GM12873 (cell line): ENCODE data around the gene HP.

ENCODE experiments used
- CTCF ChIP-seq: IDR thresholded peaks from 2 replicates; pipeline ENCODE4 v1.5.1; 2012; ENCODE audit warnings: low read depth, mild to moderate bottlenecking, moderate library complexity, low read length, control low read depth; ENCODE audit not compliant: insufficient read depth; ENCODE audit errors: missing control alignments

Gene HP

DNA sequence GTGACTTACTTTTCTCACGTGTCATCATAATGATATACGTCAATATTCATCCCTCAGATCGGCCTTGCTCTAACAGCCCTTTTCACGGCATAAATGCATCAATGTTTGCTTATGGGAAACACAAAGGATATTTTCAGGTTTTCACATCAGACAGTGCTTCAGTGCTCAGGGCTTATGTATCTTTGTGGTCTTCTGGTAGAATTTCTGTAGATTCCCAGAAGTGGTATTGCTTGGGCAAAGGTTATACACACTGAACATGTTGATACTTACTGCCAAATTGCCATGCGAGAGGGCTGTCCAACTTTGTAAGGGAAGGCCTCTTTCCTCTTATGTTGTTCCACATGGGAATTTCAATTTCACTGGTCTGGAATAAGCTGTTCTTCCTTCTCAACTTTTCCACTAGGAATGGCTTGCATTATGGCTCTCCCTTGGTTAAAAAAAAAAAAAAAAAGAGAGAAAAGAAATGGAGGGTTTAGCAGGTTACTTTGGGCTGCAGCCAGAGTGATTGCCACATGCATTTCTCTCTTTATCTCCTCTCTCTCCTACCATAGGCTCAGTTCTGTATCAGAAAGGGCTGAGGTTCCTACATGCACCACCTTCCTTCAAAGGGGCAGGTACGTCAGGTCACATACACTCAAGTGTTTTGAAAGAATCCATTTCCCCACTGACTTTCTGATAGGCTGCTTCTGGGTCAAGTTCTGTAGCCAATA, 26.5 kb upstream of the HP start:
- TF ChIP-seq CTCF = no peak

DNA sequence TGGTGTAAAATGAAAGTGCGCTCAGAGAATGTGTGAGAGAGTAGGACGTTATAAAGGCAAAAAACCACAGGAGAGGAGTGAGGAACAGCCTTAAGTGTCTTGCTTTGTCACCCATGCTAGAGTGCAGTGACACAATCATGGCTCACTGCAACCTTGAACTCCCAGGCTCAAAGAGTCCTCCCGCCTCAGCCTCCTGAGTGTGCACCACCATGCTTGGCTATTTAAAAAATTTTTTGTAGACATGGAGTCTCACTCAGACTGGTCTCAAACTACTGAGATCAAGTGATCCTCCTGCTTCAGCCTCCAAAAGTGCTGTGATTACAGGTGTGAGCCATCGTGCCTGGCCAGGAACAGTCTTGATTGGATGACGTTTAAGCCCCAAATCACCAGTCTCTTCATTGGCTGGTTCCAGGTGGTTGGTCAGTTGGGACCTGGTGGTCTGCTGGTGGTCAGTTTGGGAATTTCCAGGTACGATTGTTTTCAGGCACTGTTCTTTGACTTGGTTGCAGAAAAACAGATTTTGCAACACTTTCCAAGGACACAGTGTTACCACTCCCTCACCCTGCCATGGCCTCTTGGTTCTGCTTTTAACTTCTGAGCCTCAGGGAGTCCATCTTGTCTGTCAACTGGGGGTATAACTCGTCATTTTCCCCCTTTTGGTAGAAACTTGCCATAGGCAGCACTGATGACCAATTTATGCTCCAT, 24.6 kb upstream of the HP start:
- no peak for TF ChIP-seq CTCF

GRCh38 chr16:72033437-72033836, 20.9 kb upstream of the HP start:
- TF ChIP-seq CTCF = no peak

- no peak for TF ChIP-seq CTCF
These were observed 18.2 kb upstream of the HP start for GRCh38 chr16:72036098-72036497.

GRCh38 chr16:72042157-72042660, 12.1 kb upstream of the HP start:
- TF ChIP-seq CTCF = no peak

DNA sequence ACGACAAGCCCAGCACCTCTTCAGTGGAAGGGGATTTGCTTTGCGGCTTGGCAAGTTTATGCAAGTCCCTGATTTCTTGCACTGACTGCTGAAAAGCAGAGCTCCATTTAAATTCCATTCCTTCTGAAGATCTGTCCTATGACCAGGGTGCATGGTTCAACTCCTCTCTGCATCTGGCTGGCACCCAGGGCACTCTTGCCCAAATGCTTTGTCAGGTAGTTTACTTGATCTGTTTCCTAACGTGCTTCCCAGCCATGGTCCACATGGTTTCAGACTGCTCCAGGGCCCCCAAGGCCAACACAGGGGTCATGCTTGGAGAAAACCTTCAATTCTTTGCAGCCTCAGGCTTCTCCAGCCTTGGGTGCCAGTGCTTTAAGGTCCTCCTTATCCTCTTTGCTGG, 11.2 kb upstream of the HP start:
- TF ChIP-seq CTCF = no peak

DNA sequence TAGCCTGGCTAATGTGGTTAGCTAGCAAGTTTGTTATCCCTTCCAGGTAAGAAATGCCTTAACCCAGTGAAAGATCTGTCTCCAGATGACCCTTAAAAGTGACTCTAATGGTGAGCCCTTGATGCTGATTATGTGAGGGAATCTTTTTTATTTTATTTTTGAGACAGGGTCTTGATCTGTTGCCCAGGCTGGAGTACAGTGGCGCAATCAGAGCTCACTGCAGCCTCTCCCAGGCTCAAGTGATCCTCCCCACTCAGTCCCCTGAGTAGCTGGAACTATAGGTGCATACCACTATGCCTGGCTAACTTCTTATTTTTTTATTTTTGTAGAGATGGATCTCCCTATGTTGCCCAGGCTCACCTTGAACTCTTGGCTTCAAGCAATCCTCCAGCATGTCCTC, 10.8 kb upstream of the HP start:
- no peak for TF ChIP-seq CTCF
